ENCODE data around the gene STK31. TPM values are rescaled to one million over a fixed set of nuclear protein-coding genes. Genes with fewer than 3 reads are reported as not detected.
"Not testable (repeated sequence)": the region's sequence is repeated elsewhere in the genome, so short reads cannot be mapped to it uniquely, and the experiment has no call there.

Gene STK31
- polyA plus RNA-seq, 2 of the 4 experiments (the other 2 are of a cell fraction): 2.3 to 3.9 TPM

GRCh38 chr7:23833405-23833804 is 123.4 kb downstream of the STK31 start:
- TF ChIP-seq RAD21 (conservative IDR thresholded peaks at IDR 0.05 in 1 of 2, IDR thresholded peaks at IDR 0.05 in 1 of 2) (no peak), ZFP36 (IDR thresholded peaks at IDR 0.05; ENCODE audit: borderline replicate concordance, partially characterized antibody) (peak; percentile 62), GATA3 (IDR thresholded peaks at IDR 0.05; ENCODE audit: borderline replicate concordance) (no peak), FOXS1 (CRISPR knock-in tag; IDR thresholded peaks at IDR 0.05) (no peak), KDM5A (IDR thresholded peaks at IDR 0.05) (no peak), HEYL (CRISPR knock-in tag; IDR thresholded peaks at IDR 0.05) (no peak), ATOH8 (CRISPR knock-in tag; IDR thresholded peaks at IDR 0.05; ENCODE audit: low read depth) (no peak)
- no peak overlapping the region for H3K4me2 ChIP-seq
- no peaks in the 10 kb centered on the region for H3K4me1 ChIP-seq
- ChIA-PET POLR2A (no interaction called here), CTCF (no interaction called here)
- peaks cover 11% of the 10 kb centered on the region; the same call in 1 of the 3 replicates for H3K9me3 ChIP-seq
- no peak overlapping the region for H3K4me3 ChIP-seq
- ATAC-seq (no peak), DNase-seq (ENCODE audit: low read depth in 1 of 2, low spot score in 1 of 2) (no peak), FAIRE-seq (no peak)
- H3K27ac ChIP-seq: no peak overlapping the region
- WGBS (ENCODE audit: missing lambda C conversion rate): 31% methylated on average over 3 of the region's 3 CpGs

GRCh38 chr7:23844837-23845236 is 134.8 kb downstream of the STK31 start:
- H3K4me3 ChIP-seq; FAIRE-seq; DNase-seq (ENCODE audit: low read depth in 1 of 2, low spot score in 1 of 2); H3K9me3 ChIP-seq; ATAC-seq; H3K4me1 ChIP-seq; H3K4me2 ChIP-seq; POLR2A ChIA-PET; H3K27ac ChIP-seq: not testable (repeated sequence)
- 2% methylated on average over 8 of the region's 8 CpGs for WGBS (ENCODE audit: missing lambda C conversion rate)
- CTCF ChIA-PET: interaction anchor here (0.6 kb wide), 1 partner anchor 213 kb away, joined by 3 read pairs; no protein-coding TSS in a partner anchor

GRCh38 chr7:23852135-23852534 is 142.1 kb downstream of the STK31 start:
- Histone ChIP-seq H3K4me2 (no peak overlapping the region), H3K9me3 (no peaks in the 10 kb centered on the region), H3K4me1 (no peaks in the 10 kb centered on the region), H3K27ac (no peak overlapping the region), H3K4me3 (no peak overlapping the region)
- TF ChIP-seq BCL3 (IDR thresholded peaks at IDR 0.05): no peak
- TF ChIP-seq HMGXB4 (CRISPR knock-in tag; IDR thresholded peaks at IDR 0.05; ENCODE audit: borderline replicate concordance): no peak
- TF ChIP-seq RNF2 (IDR thresholded peaks at IDR 0.05; ENCODE audit: borderline replicate concordance, low read depth): no peak
- TF ChIP-seq MAZ (IDR thresholded peaks at IDR 0.05; ENCODE audit: borderline replicate concordance, low read depth, low read length): no peak
- no peak for TF ChIP-seq ATOH8 (CRISPR knock-in tag; IDR thresholded peaks at IDR 0.05; ENCODE audit: low read depth)
- no peak for TF ChIP-seq RAD21 (conservative IDR thresholded peaks at IDR 0.05 in 1 of 2, IDR thresholded peaks at IDR 0.05 in 1 of 2)
- TF ChIP-seq CTCF (IDR thresholded peaks at IDR 0.05): no peak
- no peak for TF ChIP-seq CHD4 (IDR thresholded peaks at IDR 0.05; ENCODE audit: borderline replicate concordance)
- TF ChIP-seq JUN (IDR thresholded peaks at IDR 0.05): no peak
- TF ChIP-seq KDM5A (IDR thresholded peaks at IDR 0.05): no peak
- no peak for TF ChIP-seq HEYL (CRISPR knock-in tag; IDR thresholded peaks at IDR 0.05)
- TF ChIP-seq EP300 (IDR thresholded peaks at IDR 0.05): no peak
- TF ChIP-seq MYC (IDR thresholded peaks at IDR 0.05; ENCODE audit: borderline replicate concordance, low read length): no peak
- TF ChIP-seq RFX5 (IDR thresholded peaks at IDR 0.05): no peak
- TF ChIP-seq SREBF2 (IDR thresholded peaks at IDR 0.05): no peak
- no peak for TF ChIP-seq CHD2 (IDR thresholded peaks at IDR 0.05; ENCODE audit: low read length, partially characterized antibody)
- TF ChIP-seq RARB (CRISPR knock-in tag; IDR thresholded peaks at IDR 0.05): no peak
- no peak for TF ChIP-seq CBX2 (IDR thresholded peaks at IDR 0.05; ENCODE audit: borderline replicate concordance, low read depth)
- no peak for TF ChIP-seq ZNF302 (CRISPR knock-in tag; IDR thresholded peaks at IDR 0.05)
- ATAC-seq (no peak), DNase-seq (ENCODE audit: low read depth in 1 of 2, low spot score in 1 of 2) (no peak), FAIRE-seq (no peak)
- ChIA-PET CTCF (no interaction called here), POLR2A (no interaction called here)
- WGBS (ENCODE audit: missing lambda C conversion rate): 0% methylated on average over 1 of the region's 1 CpG

Measured in A549 (cell line).